Activated naive CD4-positive, alpha-beta T cell treated with anti-CD3 and anti-CD28 coated beads for 36 hours (primary cell): Measurements from ENCODE around the gene MECP2. TPM values are rescaled to one million over a fixed set of nuclear protein-coding genes. Genes with fewer than 3 reads are reported as not detected.

Source experiments
- CTCF ChIA-PET: fragments of 350-600 bp; sonication (Branson Sonifier 250); formaldehyde crosslinking; loops from one replicate; lab custom pipeline; 2021; ENCODE audit warnings: antibody characterized with exemption; lab: Charles Lee
- DNase-seq: peaks from one replicate; pipeline ENCODE4 v3.0.0-alpha.2; 2020
- H3K27ac Mint-ChIP-seq: one replicate; pipeline ENCODE4 v1.8.0; 2021; ENCODE audit warnings: mild to moderate bottlenecking, mixed read lengths
- H3K27me3 Mint-ChIP-seq: one replicate; pipeline ENCODE4 v1.8.0; 2021; ENCODE audit warnings: low read depth, mixed read lengths
- H3K36me3 Mint-ChIP-seq: one replicate; pipeline ENCODE4 v1.8.0; 2021; ENCODE audit warnings: low read depth, mixed read lengths
- H3K4me1 Mint-ChIP-seq: one replicate; pipeline ENCODE4 v1.8.0; 2021; ENCODE audit warnings: low read depth, mixed read lengths
- H3K4me3 Mint-ChIP-seq: one replicate; pipeline ENCODE4 v1.8.0; 2021; ENCODE audit warnings: mild to moderate bottlenecking, moderate library complexity, mixed read lengths
- H3K9me3 Mint-ChIP-seq: one replicate; pipeline ENCODE4 v1.8.0; 2021; ENCODE audit warnings: mixed read lengths
- intact Hi-C: fragments of 100-400 bp; cut with micrococcal nuclease; formaldehyde crosslinking; loops from one replicate; pipeline ENCODE4 v1.15.1; 2023
- total RNA-seq, 2 experiments: library from RNA; stranded (reverse); gene quantifications; one replicate each; pipeline ENCODE4 v1.2.3, GENCODE V29; 2021

The MECP2 gene
- total RNA-seq, 2 experiments from 2014 or later: 47.1 to 50.2 TPM

DNA sequence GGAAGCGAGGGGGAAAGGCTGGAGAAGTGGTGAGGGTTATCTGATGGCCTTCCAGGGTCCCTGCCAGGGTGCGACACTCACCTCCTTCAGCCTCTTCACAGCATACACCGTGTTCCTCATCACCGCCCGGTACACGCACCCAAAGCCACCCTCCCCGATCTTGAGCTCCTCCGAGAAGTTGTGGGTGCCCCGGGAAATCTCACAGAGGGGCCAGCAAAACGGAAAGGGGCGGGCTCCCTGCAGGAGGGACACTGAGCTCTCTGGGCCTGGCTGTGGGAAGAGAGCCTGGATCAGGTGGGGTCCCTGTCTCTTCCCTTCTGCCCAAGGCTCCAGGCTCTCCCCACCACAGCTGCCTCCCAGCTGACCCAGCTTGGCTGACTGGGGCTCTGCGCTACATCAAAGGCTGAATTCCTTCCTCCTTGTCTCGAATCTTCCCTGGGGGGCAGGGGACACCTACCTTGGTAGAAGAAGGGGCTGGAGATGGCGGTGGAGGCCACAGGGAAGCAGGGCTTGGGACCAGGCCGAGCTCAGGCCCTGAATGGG is 78.9 kb downstream of the MECP2 start:
- Mint-ChIP-seq H3K27me3 (no peaks in the 10 kb centered on the region), H3K4me3 (peak overlapping the region; percentile 84), H3K36me3 (peaks cover 20% of the 10 kb centered on the region), H3K9me3 (no peaks in the 10 kb centered on the region), H3K27ac (peak overlapping the region; percentile 90), H3K4me1 (peaks cover 19% of the 10 kb centered on the region)
- no peak for DNase-seq
- intact Hi-C loops: loop anchor here (5.0 kb wide), 1 partner anchor 36 kb away; no protein-coding TSS in a partner anchor
- CTCF ChIA-PET: interaction anchor here (0.6 to 1.3 kb wide), 2 partner anchors 33 to 75 kb away, joined by 3 to 6 read pairs; no protein-coding TSS in a partner anchor

DNA sequence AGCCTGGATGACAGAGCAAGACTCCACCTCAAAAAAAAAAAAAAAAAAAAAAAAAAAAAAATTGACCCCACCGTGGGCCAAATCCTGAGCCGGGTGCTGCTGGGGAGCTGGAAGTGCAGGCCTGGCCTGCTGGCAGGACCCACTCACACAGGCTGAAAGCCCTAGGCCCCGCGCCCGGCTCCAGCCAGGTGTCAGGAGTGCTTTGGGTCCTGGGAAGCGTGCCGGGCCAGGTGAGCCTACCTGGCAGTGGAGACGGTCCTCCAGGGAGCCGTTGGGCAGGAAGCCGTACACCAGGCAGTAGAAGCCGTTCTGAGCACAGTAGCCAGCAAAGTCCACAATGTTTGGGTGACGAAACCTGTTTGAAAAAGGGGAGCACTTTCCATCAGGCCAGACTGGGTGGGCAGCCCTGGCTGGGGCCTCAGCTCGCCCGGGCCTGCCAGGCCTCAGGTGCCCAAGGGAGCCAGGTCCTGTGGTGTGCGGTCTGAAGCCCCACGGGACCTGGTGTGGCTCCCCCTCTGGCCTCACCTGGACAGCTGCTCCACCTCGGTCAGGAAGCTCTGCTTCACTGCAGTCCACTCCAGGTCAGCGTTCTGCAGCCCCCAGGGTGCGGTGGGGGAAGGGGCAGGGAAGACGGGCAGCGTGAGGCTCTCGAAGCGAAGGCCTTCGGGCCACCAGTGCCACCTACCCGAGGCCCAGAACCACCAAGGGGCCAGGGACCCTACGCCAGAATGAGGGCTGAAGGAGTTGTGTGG is 79.6 kb downstream of the MECP2 start:
- Mint-ChIP-seq H3K27ac (peak overlapping the region; percentile 90), H3K36me3 (peaks cover 21% of the 10 kb centered on the region), H3K27me3 (no peaks in the 10 kb centered on the region), H3K9me3 (no peaks in the 10 kb centered on the region), H3K4me1 (peaks cover 19% of the 10 kb centered on the region), H3K4me3 (peak overlapping the region; percentile 84)
- no peak for DNase-seq
- CTCF ChIA-PET: interaction anchor here (0.6 to 1.3 kb wide), 2 partner anchors 34 to 75 kb away, joined by 3 to 6 read pairs; no protein-coding TSS in a partner anchor
- intact Hi-C loops: loop anchor here (5.0 kb wide), 1 partner anchor 36 kb away; no protein-coding TSS in a partner anchor

DNA sequence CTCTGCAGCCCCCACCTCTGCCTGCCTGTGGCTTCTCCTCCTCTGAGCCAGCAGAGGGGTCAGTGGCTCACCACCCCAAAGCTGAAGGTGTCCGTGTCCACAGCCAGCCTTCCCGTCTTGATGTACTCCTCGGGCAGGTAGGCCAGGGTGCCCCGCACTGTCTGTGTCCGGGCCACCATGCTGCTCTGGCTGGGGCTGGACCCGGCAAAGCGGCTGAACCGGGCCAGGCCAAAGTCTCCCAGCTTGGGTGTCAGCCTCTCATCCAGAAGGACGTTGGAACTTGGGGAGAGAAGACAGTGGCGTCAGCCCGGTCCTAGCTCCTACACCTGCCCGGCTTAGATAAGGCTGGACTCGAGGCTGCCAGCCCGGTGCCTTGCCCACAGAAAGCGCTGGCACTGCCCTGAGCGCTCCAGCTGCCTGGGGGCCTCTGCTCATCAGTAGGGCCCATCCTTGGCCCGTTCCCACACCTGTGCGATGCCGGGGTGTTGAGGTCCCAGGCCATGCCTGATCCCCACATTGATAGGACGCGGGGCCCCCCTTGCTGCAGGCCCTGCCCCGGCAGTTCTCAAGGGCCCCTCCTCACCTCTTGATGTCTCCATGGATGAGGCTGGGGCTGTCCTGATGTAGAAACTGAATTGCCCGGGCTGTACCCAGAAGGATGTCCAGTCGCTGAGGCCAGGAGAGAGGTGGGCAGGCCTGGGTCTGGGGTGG is 81.0 kb downstream of the MECP2 start:
- Mint-ChIP-seq H3K27me3 (no peaks in the 10 kb centered on the region), H3K9me3 (no peaks in the 10 kb centered on the region), H3K4me1 (peaks cover 19% of the 10 kb centered on the region), H3K27ac (peak overlapping the region; percentile 36), H3K36me3 (peaks cover 21% of the 10 kb centered on the region), H3K4me3 (no peak overlapping the region)
- CTCF ChIA-PET: no interaction called here
- no peak for DNase-seq
- intact Hi-C loops: loop anchor here (5.0 kb wide), 1 partner anchor 34 kb away; no protein-coding TSS in a partner anchor

DNA sequence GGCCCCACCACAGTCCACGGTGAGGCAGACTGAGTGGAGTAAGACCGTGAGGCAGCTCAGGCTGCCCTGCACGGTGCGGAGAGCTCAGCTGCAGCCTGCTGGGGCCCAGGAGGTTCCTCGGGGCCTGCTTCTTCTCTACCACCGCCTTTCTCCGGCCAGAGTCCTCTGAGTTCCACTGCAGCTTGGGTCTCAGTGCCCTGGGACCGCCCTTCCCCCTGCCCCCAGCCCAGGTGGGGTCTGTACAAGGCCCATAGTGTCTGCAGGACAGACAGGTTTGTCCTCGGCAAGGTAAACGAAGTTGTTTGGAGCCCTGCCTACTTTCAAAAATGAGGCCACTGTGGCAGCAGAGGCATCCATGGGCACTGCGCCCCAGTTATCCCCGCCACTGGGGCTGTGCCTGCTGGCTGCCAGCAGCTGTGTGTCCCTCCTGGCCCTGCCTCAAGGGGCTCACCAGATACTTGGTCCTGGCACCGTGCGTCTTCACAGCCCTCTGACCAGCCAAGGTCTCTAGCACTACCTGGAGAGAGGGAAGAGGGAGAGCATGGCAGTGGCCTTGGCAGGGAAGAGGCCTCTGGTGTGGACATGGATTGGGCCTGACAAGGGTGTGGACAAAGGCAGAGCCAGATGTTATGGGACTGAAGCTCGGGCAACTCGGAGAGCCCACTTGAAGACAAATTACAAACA is 81.8 kb downstream of the MECP2 start:
- intact Hi-C loops: loop anchor here (5.0 kb wide), 1 partner anchor 33 kb away; no protein-coding TSS in a partner anchor
- peak overlapping the region; percentile 36 for H3K27ac Mint-ChIP-seq
- CTCF ChIA-PET: no interaction called here
- H3K27me3 Mint-ChIP-seq: no peaks in the 10 kb centered on the region
- H3K9me3 Mint-ChIP-seq: no peaks in the 10 kb centered on the region
- H3K4me3 Mint-ChIP-seq: peak overlapping the region; percentile 12
- peaks cover 21% of the 10 kb centered on the region for H3K36me3 Mint-ChIP-seq
- DNase-seq: no peak
- peaks cover 11% of the 10 kb centered on the region for H3K4me1 Mint-ChIP-seq

DNA sequence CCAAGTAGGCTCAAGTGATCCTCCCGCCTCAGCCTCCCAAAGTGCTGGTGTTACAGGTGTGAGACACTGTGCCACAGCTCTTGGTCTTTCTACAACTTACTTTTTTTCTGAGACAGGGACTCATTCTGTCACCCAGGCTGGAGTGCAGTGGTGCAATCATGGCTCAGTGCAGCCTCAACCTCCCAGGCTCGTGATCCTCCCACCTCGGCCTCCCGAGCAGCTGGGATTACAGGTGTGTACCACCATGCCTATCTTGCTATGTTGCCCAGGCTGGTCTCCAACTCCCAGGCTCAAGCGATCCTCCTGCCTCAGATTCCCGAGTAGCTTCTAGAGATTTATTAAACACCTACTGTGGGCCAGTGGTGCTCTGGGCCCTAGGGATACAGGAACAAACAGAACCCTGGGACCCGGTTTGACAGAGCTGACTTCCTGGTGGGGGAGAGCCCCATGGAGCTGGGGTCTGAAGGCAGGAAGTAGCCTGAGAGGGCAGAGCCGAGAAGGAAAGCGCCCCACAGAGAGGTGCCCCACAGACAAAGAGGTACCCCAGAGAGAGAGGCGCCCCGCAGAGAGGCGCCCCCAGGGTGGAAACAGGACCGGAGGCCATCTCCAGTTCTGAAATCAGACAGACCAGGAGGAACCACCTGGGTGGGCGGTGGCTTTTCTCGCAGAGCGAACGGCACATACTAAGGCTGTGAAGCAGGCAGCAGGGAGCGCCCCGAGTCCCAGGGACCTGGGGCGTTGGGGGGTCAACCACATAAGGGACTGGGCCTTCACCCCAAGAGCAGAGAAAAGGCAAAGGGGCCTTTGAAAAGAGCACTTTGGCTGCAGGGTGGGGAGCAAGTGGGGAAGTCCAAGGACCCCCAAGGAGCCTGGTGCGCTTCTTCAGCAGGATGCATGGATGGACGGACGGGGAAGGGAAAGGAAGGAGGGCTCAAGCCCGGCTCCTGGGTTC is 82.8 kb downstream of the MECP2 start:
- Mint-ChIP-seq H3K27me3 (no peaks in the 10 kb centered on the region), H3K36me3 (peaks cover 21% of the 10 kb centered on the region), H3K4me3 (no peak overlapping the region), H3K27ac (no peak overlapping the region), H3K9me3 (no peaks in the 10 kb centered on the region), H3K4me1 (peaks cover 11% of the 10 kb centered on the region)
- DNase-seq: no peak
- CTCF ChIA-PET: interaction anchor here (0.6 to 2.6 kb wide), 14 partner anchors 11 to 121 kb away, joined by 3 to 12 read pairs (median 5); partner anchors contain the start of gene TMEM187
- intact Hi-C loops: loop anchor here (5.0 kb wide), 1 partner anchor 32 kb away; no protein-coding TSS in a partner anchor

DNA sequence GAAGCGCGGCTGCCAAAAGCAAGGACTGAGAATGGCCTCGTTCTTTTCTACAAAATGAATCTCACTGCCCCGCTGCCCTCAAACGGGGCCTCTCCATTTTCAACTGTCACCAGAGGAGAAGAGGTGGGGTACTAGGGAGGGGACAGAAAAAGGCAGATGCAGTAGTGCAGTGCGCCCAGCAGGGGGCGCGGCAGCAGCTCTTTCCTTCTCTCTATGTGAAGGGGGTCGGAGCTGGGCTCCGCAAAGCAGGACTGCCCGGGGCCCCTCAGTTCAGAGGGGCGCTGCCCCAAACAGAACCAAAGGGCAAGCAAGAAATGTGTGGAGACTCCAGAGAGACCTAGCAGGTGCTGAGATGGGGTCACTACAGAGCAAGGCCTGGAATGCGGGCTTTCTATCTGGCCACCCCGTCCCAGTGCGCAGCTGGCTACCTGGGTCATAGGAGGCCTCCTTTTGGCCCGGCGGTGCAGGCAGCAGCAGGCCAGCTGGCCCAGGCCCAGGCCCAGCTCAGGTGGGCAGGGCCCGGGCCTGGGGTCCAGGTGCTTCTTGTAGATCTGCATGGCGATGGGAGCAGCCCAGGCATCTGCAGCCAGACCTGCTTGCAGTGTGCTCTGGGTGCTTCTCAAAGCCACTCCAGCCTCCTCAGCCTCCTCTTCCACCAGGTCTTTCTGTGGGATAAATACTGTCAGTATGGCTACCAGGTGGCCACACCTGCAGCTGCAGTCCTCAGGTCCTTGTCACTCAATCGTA is 83.7 kb downstream of the MECP2 start:
- Mint-ChIP-seq H3K27me3 (no peaks in the 10 kb centered on the region), H3K27ac (peak overlapping the region; percentile 41), H3K4me1 (peaks cover 10% of the 10 kb centered on the region), H3K36me3 (peaks cover 19% of the 10 kb centered on the region), H3K9me3 (no peaks in the 10 kb centered on the region), H3K4me3 (no peak overlapping the region)
- intact Hi-C loops: loop anchor here (1.0 kb wide), 1 partner anchor 38 kb away; no protein-coding TSS in a partner anchor
- DNase-seq: peak; percentile 46
- CTCF ChIA-PET: interaction anchor here (0.6 to 2.6 kb wide), 20 partner anchors 10 to 122 kb away, joined by 3 to 12 read pairs (median 4); partner anchors contain the start of gene TMEM187

DNA sequence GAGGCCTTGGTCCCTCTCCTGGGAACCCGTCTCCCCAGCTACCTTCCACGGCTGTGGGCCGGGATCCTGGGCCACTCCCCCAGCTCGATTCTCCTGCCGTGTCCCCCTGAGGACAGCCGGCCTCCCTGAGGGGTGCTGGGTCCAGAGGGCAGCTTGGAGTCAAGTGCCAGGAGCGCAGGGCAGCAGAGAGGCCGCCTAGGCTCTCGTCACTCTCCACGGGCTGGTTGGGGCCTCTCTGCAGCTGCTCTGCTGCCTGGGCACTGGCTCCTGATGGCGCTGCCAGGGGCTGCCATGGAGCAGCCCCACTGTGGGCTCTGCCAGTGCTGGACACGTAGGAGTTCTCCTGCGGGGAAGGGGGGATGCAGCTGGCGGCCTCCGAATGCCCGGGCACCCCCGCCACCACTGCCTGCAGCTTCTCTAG is 84.5 kb downstream of the MECP2 start:
- H3K27me3 Mint-ChIP-seq: no peaks in the 10 kb centered on the region
- intact Hi-C loops: loop anchor here (1.0 kb wide), 1 partner anchor 38 kb away; no protein-coding TSS in a partner anchor
- H3K36me3 Mint-ChIP-seq: peaks cover 16% of the 10 kb centered on the region
- CTCF ChIA-PET: interaction anchor here (0.6 to 2.6 kb wide), 15 partner anchors 9 to 86 kb away, joined by 3 to 12 read pairs (median 4); partner anchors contain the start of gene TMEM187
- H3K4me1 Mint-ChIP-seq: peaks cover 8% of the 10 kb centered on the region
- DNase-seq: no peak
- H3K4me3 Mint-ChIP-seq: no peak overlapping the region
- no peak overlapping the region for H3K27ac Mint-ChIP-seq
- no peaks in the 10 kb centered on the region for H3K9me3 Mint-ChIP-seq

DNA sequence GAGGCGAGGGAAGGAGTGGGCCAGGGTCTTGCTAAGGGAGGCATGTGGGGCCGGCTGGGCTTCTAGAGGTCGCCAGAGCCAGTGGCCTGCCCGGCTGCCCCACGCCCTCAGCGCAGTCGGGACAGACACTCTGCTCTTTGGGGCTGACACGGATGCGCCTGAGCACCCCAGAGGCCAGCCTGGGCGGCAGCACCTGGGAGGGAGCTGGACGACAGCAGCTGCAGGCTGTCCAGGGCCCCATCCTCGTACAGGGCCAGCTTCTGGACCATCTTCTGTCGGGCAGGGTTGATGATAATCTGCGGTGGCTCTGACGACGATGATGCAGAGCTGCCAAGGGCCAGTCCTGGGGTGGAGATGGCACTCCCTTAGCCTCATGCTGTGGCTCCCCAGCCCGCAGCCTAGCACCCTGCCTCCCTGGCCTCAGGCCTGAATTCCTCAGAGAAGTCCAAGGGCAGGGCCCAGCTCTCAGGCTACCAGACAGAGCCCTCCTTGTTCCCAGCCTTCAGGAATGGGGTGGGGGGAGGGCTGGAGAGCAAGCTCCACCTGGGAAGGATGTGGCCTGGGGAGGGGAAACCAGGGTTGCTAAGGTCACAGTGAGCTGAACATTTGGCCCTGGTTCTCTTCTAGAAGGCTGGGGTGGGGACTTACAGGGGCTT is 85.1 kb downstream of the MECP2 start:
- Mint-ChIP-seq H3K4me1 (peaks cover 9% of the 10 kb centered on the region), H3K36me3 (peaks cover 16% of the 10 kb centered on the region), H3K27me3 (no peaks in the 10 kb centered on the region), H3K27ac (no peak overlapping the region), H3K4me3 (no peak overlapping the region), H3K9me3 (no peaks in the 10 kb centered on the region)
- CTCF ChIA-PET: interaction anchor here (0.7 to 2.6 kb wide), 9 partner anchors 8 to 79 kb away, joined by 3 to 12 read pairs (median 4); partner anchors contain the start of gene TMEM187
- intact Hi-C loops: no loop called here
- no peak for DNase-seq

DNA sequence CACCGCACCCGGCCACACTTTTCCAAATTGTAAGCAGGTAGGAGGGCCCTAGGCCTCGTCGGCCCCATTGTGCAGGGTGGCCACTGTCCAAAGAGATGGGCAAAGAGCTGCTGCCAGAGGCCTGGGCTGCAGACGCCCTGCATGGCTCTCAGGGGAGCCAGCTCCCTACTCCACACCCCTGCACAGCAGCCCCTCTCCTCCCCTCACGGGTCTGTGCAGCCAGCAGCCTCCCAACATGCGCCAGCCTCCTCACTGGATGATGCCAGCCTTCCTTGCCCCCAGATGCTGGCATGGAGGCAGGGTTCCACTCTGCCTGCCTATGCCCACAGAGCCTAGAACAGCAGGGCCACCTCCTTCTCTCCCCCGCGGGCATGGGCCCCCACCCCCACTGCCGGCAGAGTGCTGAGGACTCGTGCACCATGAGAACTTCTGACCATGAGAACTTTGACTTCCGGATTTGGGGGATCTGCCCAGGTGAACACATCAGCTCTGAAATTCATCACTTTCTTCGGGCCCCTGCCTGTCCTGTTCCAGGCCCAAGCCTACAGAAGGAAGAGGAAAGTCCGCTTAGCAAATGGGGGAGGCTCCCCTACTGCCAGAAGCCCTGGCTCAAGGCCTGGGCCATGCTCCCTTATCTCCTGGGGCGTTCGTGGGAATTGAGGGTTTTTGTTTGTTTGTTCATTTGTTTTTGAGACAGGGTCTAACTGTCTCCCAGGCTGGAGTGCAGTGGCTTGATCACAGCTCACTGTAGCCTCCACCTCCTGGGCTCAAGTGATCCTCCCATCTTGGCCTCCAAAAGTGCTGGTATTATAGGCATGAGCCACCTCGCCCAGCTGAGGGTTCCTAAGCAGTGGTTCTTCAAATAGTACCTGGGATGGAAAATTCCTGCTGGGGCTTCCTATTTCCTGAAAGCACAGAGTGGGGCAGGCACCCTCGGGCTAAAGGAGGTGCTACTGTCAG is 85.9 kb downstream of the MECP2 start:
- Mint-ChIP-seq H3K36me3 (peaks cover 15% of the 10 kb centered on the region), H3K27ac (no peak overlapping the region), H3K9me3 (no peaks in the 10 kb centered on the region), H3K27me3 (no peaks in the 10 kb centered on the region), H3K4me1 (peaks cover 10% of the 10 kb centered on the region), H3K4me3 (no peak overlapping the region)
- intact Hi-C loops: no loop called here
- CTCF ChIA-PET: interaction anchor here (0.9 to 1.6 kb wide), 2 partner anchors 9 to 42 kb away, joined by 3 to 10 read pairs; no protein-coding TSS in a partner anchor
- DNase-seq: no peak
